Right atrium auricular region (tissue), 2 donors: Measurements from ENCODE around the gene WDR82. TPM values are rescaled to one million over a fixed set of nuclear protein-coding genes. Genes with fewer than 3 reads are reported as not detected.
A peak's percentile ranks its signal among the peaks of the same experiment; 100 is the strongest.

Experiments used
- DNase-seq: peaks from one replicate; pipeline ENCODE4 v3.0.0-alpha.2; 2019; ENCODE audit warnings: low spot score
- H3K27ac ChIP-seq, 2 donors: fragments of 200-600 bp; sonication (generic); 1 replicate in 1 of 2; 2 replicates in 1 of 2; pipeline ENCODE4 v1.5.1; 2016 to 2019
- H3K27me3 ChIP-seq, 2 donors: fragments of 200-600 bp; sonication (generic); one replicate each; pipeline versions ENCODE4 v1.5.1 to v1.6.0; 2017 to 2019
- H3K36me3 ChIP-seq: fragments of 200-600 bp; sonication (generic); one replicate; pipeline ENCODE4 v1.5.1; 2016
- H3K4me1 ChIP-seq, 2 donors: fragments of 200-600 bp; sonication (generic); one replicate each; pipeline versions ENCODE4 v1.5.1 to v1.6.0; 2017 to 2019
- H3K4me3 ChIP-seq, 2 donors: fragments of 200-600 bp; sonication (generic); 1 replicate in 1 of 2; 2 replicates in 1 of 2; pipeline ENCODE4 v1.5.1; 2017 to 2019; ENCODE audit warnings: mild to moderate bottlenecking in 1 of 2, moderate library complexity in 1 of 2
- H3K9me3 ChIP-seq, 2 donors: fragments of 200-600 bp; sonication (generic); one replicate each; pipeline ENCODE4 v1.5.1; 2019
- total RNA-seq, 2 donors: library from RNA; depleted of rRNA; stranded (reverse); fragments of >200 nt; gene quantifications; one replicate each; pipeline ENCODE4 v1.1.0, GENCODE V29; 2016
- TF ChIP-seq, protein P1 (sequence below), 2 donors: fragments of 200-600 bp; sonication (generic); IDR thresholded peaks; one replicate each; pipeline ENCODE4 v1.5.1; 2019; ENCODE audit warnings: antibody characterized with exemption in 2 of 2

Gene WDR82
- total RNA-seq, 2 donors from 2014 or later, result 43.2 to 43.8 TPM

DNA sequence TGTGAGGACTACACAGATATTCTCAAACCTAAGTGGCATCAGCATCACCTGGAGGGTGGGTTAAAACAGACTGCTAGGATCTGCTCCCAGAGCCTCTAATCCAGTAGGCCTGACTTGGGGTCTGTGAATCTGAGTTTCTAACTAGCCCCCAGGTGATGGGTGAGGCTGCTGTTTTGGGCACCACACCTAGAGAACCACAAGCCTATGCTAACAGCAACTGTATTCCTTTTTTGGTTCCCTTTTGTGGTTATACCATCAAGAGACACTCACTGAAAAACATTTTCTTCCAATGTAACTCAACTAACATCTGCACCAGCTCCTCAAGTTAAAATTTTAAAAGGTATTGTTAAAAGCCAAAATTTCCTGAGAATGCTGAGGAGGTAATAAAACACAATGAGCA is 16.0 kb downstream of the WDR82 start:
- Histone ChIP-seq H3K36me3 (peaks cover 97% of the 10 kb centered on the region), H3K4me3 (no peak overlapping the region), H3K27me3 (no peaks in the 10 kb centered on the region), H3K4me1 (no peaks in the 10 kb centered on the region), H3K9me3 (no peaks in the 10 kb centered on the region), H3K27ac (no peak overlapping the region)
- TF ChIP-seq, protein P1, sequence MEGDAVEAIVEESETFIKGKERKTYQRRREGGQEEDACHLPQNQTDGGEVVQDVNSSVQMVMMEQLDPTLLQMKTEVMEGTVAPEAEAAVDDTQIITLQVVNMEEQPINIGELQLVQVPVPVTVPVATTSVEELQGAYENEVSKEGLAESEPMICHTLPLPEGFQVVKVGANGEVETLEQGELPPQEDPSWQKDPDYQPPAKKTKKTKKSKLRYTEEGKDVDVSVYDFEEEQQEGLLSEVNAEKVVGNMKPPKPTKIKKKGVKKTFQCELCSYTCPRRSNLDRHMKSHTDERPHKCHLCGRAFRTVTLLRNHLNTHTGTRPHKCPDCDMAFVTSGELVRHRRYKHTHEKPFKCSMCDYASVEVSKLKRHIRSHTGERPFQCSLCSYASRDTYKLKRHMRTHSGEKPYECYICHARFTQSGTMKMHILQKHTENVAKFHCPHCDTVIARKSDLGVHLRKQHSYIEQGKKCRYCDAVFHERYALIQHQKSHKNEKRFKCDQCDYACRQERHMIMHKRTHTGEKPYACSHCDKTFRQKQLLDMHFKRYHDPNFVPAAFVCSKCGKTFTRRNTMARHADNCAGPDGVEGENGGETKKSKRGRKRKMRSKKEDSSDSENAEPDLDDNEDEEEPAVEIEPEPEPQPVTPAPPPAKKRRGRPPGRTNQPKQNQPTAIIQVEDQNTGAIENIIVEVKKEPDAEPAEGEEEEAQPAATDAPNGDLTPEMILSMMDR (IDR thresholded peaks at IDR 0.05), result no peak
- no peak for DNase-seq

DNA sequence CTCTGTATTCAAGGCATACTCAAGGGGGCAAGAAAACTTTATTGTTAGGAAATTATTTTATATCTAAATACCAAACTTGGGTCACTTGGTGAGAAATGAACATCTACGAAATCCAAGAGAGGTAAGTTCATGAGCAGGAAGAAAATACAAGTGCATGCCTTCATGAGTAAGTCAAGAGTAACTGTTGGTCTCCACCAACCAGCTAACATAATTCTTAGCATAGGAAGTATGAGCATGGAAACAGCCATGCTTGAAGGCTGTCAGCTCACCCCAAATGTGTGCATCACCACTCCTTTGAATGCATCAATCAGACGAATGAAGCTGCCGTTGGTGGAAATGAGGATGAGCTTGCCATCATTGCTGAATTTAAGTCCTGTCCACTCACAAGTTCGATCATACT is 19.0 kb downstream of the WDR82 start:
- H3K9me3 ChIP-seq, result no peaks in the 10 kb centered on the region
- H3K36me3 ChIP-seq, result peaks cover 97% of the 10 kb centered on the region
- H3K4me3 ChIP-seq, result no peak overlapping the region
- TF ChIP-seq, protein P1 (IDR thresholded peaks at IDR 0.05), result no peak
- no peaks in the 10 kb centered on the region for H3K4me1 ChIP-seq
- no peak for DNase-seq
- no peak overlapping the region for H3K27ac ChIP-seq
- no peaks in the 10 kb centered on the region for H3K27me3 ChIP-seq

DNA sequence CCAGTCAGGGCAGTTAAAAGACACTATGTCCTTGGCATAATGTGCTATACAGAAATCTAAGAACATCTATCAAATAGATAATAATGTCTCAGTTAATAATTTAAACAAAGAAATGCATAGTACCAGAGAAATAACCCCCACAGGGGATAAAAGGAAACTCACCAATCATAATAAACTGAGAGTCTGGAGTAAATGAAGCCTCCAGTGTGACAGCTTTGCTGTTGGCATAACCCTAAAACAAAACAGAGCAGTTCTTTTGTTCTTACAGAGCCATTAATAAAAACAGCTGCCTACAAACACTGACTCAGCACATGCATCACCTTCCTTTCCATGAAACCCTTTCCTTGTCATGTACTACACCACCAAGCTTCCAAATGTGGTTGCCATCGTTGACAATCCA is 19.4 kb downstream of the WDR82 start:
- Histone ChIP-seq H3K9me3 (no peaks in the 10 kb centered on the region), H3K27me3 (no peaks in the 10 kb centered on the region), H3K27ac (no peak overlapping the region), H3K4me1 (no peaks in the 10 kb centered on the region), H3K36me3 (peaks cover 98% of the 10 kb centered on the region), H3K4me3 (no peak overlapping the region)
- DNase-seq, result no peak
- TF ChIP-seq, protein P1 (IDR thresholded peaks at IDR 0.05), result no peak

DNA sequence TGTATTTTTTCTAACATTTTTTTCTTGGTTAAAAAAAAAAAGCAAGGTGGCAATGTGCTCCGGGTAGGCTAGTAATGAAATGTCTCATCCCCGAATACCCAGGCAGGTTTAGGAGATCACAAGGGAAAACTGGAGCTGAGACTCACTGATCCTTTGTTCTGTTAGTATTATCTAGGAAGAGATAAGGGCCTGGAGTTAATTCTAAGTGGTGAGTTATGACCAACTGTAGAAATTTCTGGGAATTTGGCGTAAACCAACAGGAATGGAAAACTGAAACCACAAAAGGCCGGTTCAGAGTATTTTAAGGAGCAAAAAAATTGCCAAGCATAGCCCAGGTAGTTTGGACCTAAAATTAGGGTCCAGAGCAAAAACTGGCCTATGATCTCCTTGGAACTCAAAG is 20.5 kb downstream of the WDR82 start:
- TF ChIP-seq, protein P1 (IDR thresholded peaks at IDR 0.05), result no peak
- no peaks in the 10 kb centered on the region for H3K9me3 ChIP-seq
- no peaks in the 10 kb centered on the region for H3K27me3 ChIP-seq
- H3K4me1 ChIP-seq, result no peaks in the 10 kb centered on the region
- H3K36me3 ChIP-seq, result peaks cover 100% of the 10 kb centered on the region
- DNase-seq, result no peak
- no peak overlapping the region for H3K27ac ChIP-seq
- H3K4me3 ChIP-seq, result no peak overlapping the region

DNA sequence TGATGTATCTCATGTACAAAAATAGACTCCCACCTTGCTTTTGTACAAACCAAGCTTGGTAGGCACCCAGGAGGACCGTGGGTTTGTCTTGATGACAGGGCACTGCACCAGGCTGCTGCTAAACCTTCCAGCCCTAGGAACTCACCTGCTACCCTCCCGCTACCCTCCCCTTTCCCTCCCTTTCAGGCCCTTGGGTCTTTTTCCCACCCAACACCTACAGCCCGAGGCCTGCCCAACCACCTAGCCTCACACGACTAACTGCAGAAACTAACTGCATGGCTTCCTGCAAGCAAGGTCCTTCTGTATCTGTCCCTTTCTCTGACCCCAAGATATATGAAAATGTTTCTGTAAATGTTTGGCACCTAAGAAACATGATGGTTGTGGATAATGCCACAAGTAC is 21.8 kb downstream of the WDR82 start:
- Histone ChIP-seq H3K9me3 (no peaks in the 10 kb centered on the region), H3K4me3 (no peak overlapping the region), H3K27ac (no peak overlapping the region), H3K4me1 (no peaks in the 10 kb centered on the region), H3K27me3 (no peaks in the 10 kb centered on the region), H3K36me3 (peaks cover 95% of the 10 kb centered on the region)
- TF ChIP-seq, protein P1 (IDR thresholded peaks at IDR 0.05), result no peak
- DNase-seq, result peak; percentile 43

DNA sequence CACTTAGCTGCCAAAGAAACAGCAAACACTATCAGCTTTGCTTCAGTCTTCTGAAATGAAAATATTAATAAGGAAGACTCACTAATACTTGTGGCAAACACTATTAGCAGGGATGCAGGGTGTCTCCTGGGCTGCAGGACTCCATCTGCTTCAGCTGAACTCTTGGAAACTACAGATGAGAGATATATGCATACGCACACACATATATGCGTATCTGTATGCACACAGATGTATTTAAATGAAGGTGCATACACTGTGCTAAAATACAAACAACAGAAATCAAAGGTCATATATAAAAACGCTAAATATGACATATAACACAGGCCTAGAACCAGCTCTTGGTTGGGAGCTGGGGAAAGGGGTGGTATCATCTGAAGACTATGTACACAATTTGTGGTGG is 22.3 kb downstream of the WDR82 start:
- H3K4me3 ChIP-seq, result no peak overlapping the region
- DNase-seq, result no peak
- no peak overlapping the region for H3K27ac ChIP-seq
- TF ChIP-seq, protein P1 (IDR thresholded peaks at IDR 0.05), result no peak
- H3K9me3 ChIP-seq, result no peaks in the 10 kb centered on the region
- peaks cover 95% of the 10 kb centered on the region for H3K36me3 ChIP-seq
- H3K27me3 ChIP-seq, result no peaks in the 10 kb centered on the region
- no peaks in the 10 kb centered on the region for H3K4me1 ChIP-seq
